ENCODE measurements around the gene DACT3. TPM values are rescaled to one million over a fixed set of nuclear protein-coding genes. Genes with fewer than 3 reads are reported as not detected.
A peak's percentile ranks its signal among the peaks of the same experiment; 100 is the strongest.

The DACT3 gene
- total and polyA plus RNA-seq, 8 donors, result 6.1 to 29.9 (median 10.4) TPM

GRCh38 chr19:46635920-46636761 lies 24.8 kb downstream of the DACT3 start, which contains the start of gene GNG8:
Gene GNG8, minus strand, starts transcription at chr19:46636202. Its CDS starts 1,520 bp downstream, at chr19:46634682.
- Histone ChIP-seq H3K4me3 (no peak within 1 kb of the TSS), H3K9me3 (no peaks in the 10 kb centered on the region), H3K27ac (peak within 1 kb of the TSS in 1 of 5 donors; percentile 51), H3K4me1 (peaks cover 30 to 56% (median 52%) of the 10 kb centered on the region in 4 donors), H3K36me3 (no peaks in the 10 kb centered on the region), H3K27me3 (peaks cover 0 to 74% (median 22%) of the 10 kb centered on the region in 3 donors)
- no peak for DNase-seq
- TF ChIP-seq POLR2A (IDR thresholded peaks at IDR 0.05) (no peak), CTCF (IDR thresholded peaks at IDR 0.05) (no peak), POLR2AphosphoS5 (IDR thresholded peaks at IDR 0.05) (no peak), EP300 (IDR thresholded peaks at IDR 0.05) (no peak)
- intact Hi-C loops (cut with DNase I; ENCODE audit: low total_unique reads), result no loop called here
- WGBS, 5 donors, result 16 to 35% (median 23%) methylated on average over 23 to 34 of the region's 34 CpGs

- Histone ChIP-seq H3K9me3 (no peaks in the 10 kb centered on the region), H3K36me3 (no peaks in the 10 kb centered on the region), H3K27me3 (peaks cover 0 to 61% (median 17%) of the 10 kb centered on the region in 3 donors), H3K4me3 (peak overlapping the region; percentile 31 to 40 (median 36)), H3K4me1 (peaks cover 28 to 60% (median 52%) of the 10 kb centered on the region in 4 donors), H3K27ac (peak overlapping the region in 1 of 5 donors; percentile 56)
- no peak for TF ChIP-seq EP300 (IDR thresholded peaks at IDR 0.05)
- no peak for TF ChIP-seq POLR2A (IDR thresholded peaks at IDR 0.05)
- no peak for TF ChIP-seq POLR2AphosphoS5 (IDR thresholded peaks at IDR 0.05)
- no peak for TF ChIP-seq CTCF (IDR thresholded peaks at IDR 0.05)
- 3 to 9% (median 6%) methylated on average over 17 to 23 of the region's 23 CpGs for WGBS, 5 donors
- intact Hi-C loops (cut with DNase I; ENCODE audit: low total_unique reads), result no loop called here
- DNase-seq, result no peak
These were observed 26.2 kb downstream of the DACT3 start for GRCh38 chr19:46634656-46635218.

- intact Hi-C loops (cut with DNase I; ENCODE audit: low total_unique reads), result no loop called here
- DNase-seq, result peak; percentile 95 to 96
- Histone ChIP-seq H3K27ac (peak overlapping the region in 2 of 5 donors; percentile 35 to 56), H3K4me3 (peak overlapping the region; percentile 31 to 40 (median 36)), H3K4me1 (peaks cover 22 to 57% (median 49%) of the 10 kb centered on the region in 4 donors), H3K9me3 (no peaks in the 10 kb centered on the region), H3K27me3 (peaks cover 0 to 55% (median 11%) of the 10 kb centered on the region in 3 donors), H3K36me3 (no peaks in the 10 kb centered on the region)
- TF ChIP-seq POLR2AphosphoS5 (IDR thresholded peaks at IDR 0.05) (peak in 1 of 3 donors; percentile 55), POLR2A (IDR thresholded peaks at IDR 0.05) (no peak), CTCF (IDR thresholded peaks at IDR 0.05) (no peak)
- 3 to 9% (median 4%) methylated on average over 24 to 38 of the region's 38 CpGs for WGBS, 5 donors
These were observed 26.8 kb downstream of the DACT3 start for GRCh38 chr19:46634045-46634655.

- 78 to 93% (median 88%) methylated on average over 3 of the region's 3 CpGs for WGBS, 5 donors
- TF ChIP-seq EP300 (IDR thresholded peaks at IDR 0.05), result no peak
- no peak for TF ChIP-seq POLR2A (IDR thresholded peaks at IDR 0.05)
- TF ChIP-seq POLR2AphosphoS5 (IDR thresholded peaks at IDR 0.05), result no peak
- TF ChIP-seq CTCF (IDR thresholded peaks at IDR 0.05), result no peak
- no peak overlapping the region for H3K27ac ChIP-seq
- no peaks in the 10 kb centered on the region for H3K36me3 ChIP-seq
- peaks cover 0 to 46% (median 9%) of the 10 kb centered on the region in 3 donors for H3K27me3 ChIP-seq
- H3K4me1 ChIP-seq, result peaks cover 17 to 47% (median 40%) of the 10 kb centered on the region in 4 donors
- no peak overlapping the region for H3K4me3 ChIP-seq
- no peak for DNase-seq
- no peaks in the 10 kb centered on the region for H3K9me3 ChIP-seq
- intact Hi-C loops (cut with DNase I; ENCODE audit: low total_unique reads), result no loop called here
These were observed 27.9 kb downstream of the DACT3 start for GRCh38 chr19:46633130-46633529.

All from stomach (tissue), 9 donors.